SH-SY5Y (cell line): ENCODE results near the gene ISL2.

ENCODE experiments used
- GATA2 ChIP-seq: IDR thresholded peaks from 2 replicates; pipeline ENCODE4 v1.6.1; 2011; ENCODE audit warnings: mild to moderate bottlenecking, low read depth, low read length
- GATA3 ChIP-seq: IDR thresholded peaks from 2 replicates; pipeline ENCODE4 v1.6.1; 2011; ENCODE audit warnings: low read depth, mild to moderate bottlenecking, low read length, moderate library complexity

- TF ChIP-seq GATA2: no peak
- TF ChIP-seq GATA3: no peak
Measured at GRCh38 chr15:76324066-76324465, 12.5 kb upstream of the ISL2 start.
